PC-9 (cell line): Measurements from ENCODE around the gene SUPT5H. TPM values are rescaled to one million over a fixed set of nuclear protein-coding genes. Genes with fewer than 3 reads are reported as not detected.

Source experiments
- BruUV-seq: library from RNA; stranded (reverse); fragments of 400-500 nt; replicated peaks from 2 replicates; lab custom pipeline; 2021; lab: Mats Ljungman, UMichigan
- CTCF ChIA-PET: fragments of 300-600 bp; sonication (Branson Sonifier 250); formaldehyde crosslinking; loops from one replicate; lab custom pipeline; 2022; ENCODE audit warnings: antibody characterized with exemption; lab: Charles Lee
- POLR2A ChIA-PET: fragments of 300-600 bp; sonication (Branson Sonifier 250); formaldehyde crosslinking; loops from one replicate; lab custom pipeline; 2022; ENCODE audit warnings: antibody characterized with exemption; ENCODE audit not compliant: unreplicated experiment; lab: Charles Lee
- DNase-seq, 2 experiments: peaks; one replicate each; pipeline versions ENCODE4 v3.0.0 to v3.0.0-alpha.2; 2015 to 2022; ENCODE audit warnings: mixed read lengths in 1 of 2
- H2AFZ ChIP-seq: fragments of 200-600 bp; sonication (generic); 2 replicates; pipeline ENCODE4 v1.8.1; 2017; ENCODE audit warnings: antibody characterized with exemption
- H3F3A ChIP-seq: fragments of 200-600 bp; sonication (generic); 2 replicates; pipeline ENCODE4 v1.8.1; 2017; ENCODE audit warnings: antibody characterized with exemption, mild to moderate bottlenecking, low read depth; ENCODE audit not compliant: insufficient read depth
- H3K27ac ChIP-seq: fragments of 200-600 bp; sonication (generic); 2 replicates; pipeline ENCODE4 v1.6.1; 2016; ENCODE audit warnings: mixed run types
- H3K27me3 ChIP-seq: fragments of 200-600 bp; sonication (generic); 2 replicates; pipeline ENCODE4 v1.6.1; 2016; ENCODE audit warnings: low read depth, mixed run types; ENCODE audit not compliant: insufficient read depth
- H3K36me3 ChIP-seq: fragments of 200-600 bp; sonication (generic); 2 replicates; pipeline ENCODE4 v1.6.1; 2016; ENCODE audit warnings: low read depth, mixed run types
- H3K4me1 ChIP-seq: fragments of 200-600 bp; sonication (generic); replicated peaks from 2 replicates; pipeline ENCODE4 v1.6.1; 2016; ENCODE audit warnings: mixed run types; ENCODE audit not compliant: insufficient read depth
- H3K4me2 ChIP-seq: fragments of 200-600 bp; sonication (generic); 2 replicates; pipeline ENCODE4 v1.6.1; 2017; ENCODE audit warnings: mixed run types
- H3K4me3 ChIP-seq: fragments of 200-600 bp; sonication (generic); 2 replicates; pipeline ENCODE4 v1.6.1; 2016; ENCODE audit warnings: mixed run types
- H3K79me2 ChIP-seq: fragments of 200-600 bp; sonication (generic); 2 replicates; pipeline ENCODE4 v1.6.1; 2017; ENCODE audit warnings: low read depth, mixed run types
- H3K9me2 ChIP-seq: fragments of 200-600 bp; sonication (generic); 2 replicates; pipeline ENCODE4 v1.8.1; 2017; ENCODE audit warnings: mild to moderate bottlenecking; ENCODE audit not compliant: insufficient read depth
- H3K9me3 ChIP-seq: fragments of 200-600 bp; sonication (generic); 2 replicates; pipeline ENCODE4 v1.8.1; 2016; ENCODE audit warnings: low read depth; ENCODE audit not compliant: insufficient read depth
- H4K20me1 ChIP-seq: fragments of 200-600 bp; sonication (generic); 2 replicates; pipeline ENCODE4 v1.8.1; 2017; ENCODE audit not compliant: insufficient read depth
- EZH2 ChIP-seq: fragments of 200-600 bp; sonication (generic); IDR thresholded peaks from 2 replicates; pipeline ENCODE4 v1.8.0; 2017; ENCODE audit warnings: antibody characterized with exemption, low read depth
- intact Hi-C: fragments of 100-400 bp; cut with micrococcal nuclease; formaldehyde crosslinking; loops from one replicate; pipeline ENCODE4 v1.10.0; 2022; ENCODE audit not compliant: unreplicated experiment
- total RNA-seq: library from RNA; stranded (reverse); gene quantifications from 2 replicates; pipeline ENCODE4 v1.2.3, GENCODE V29; 2021
- TF ChIP-seq, protein P1 (sequence below): fragments of 200-600 bp; sonication (generic); conservative IDR thresholded peaks from 2 replicates; pipeline ENCODE4 v1.6.1; 2017; ENCODE audit warnings: mixed run types, antibody characterized with exemption, mild to moderate bottlenecking, moderate library complexity

The SUPT5H gene
- total RNA-seq, 1 experiment from 2014 or later = 118 TPM

DNA sequence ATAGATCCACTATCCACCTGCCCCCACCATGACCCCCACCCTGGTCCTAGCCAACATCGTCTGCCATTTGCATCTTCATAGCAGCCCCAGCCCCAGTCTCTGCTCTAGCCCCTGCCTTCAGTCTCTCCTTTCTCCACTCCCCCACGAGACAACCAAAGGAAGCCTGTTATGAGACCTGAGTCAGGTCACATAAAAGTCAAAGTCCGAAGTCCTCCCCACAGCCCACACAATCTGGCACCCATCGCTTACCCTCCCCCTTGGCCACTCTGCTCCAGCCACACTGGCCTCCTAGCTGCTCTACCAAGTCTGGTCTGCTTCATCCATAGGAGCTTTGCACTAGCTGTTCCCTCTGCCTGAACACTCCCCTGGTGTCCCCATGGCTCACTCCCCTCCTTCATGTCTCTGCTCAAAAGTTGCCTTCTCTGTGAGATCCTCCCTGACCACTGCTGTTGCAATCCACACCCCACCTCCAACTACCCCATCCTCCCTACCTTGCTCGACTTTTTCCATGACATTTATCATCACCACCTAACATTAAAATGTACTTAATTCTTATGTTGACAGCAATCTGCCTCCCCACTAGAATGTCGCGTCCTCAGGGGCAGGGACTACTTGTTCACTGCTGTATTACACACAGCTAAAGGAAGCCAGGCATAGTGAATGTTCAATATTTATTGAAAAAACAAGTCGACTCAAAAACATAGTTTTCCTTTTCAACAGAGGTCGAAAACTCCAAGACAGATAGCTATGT is 34.1 kb upstream of the SUPT5H start:
- peak in 1 of 2 experiments; percentile 31 for DNase-seq
- intact Hi-C loops = loop anchor here (2.0 to 5.0 kb wide), 4 partner anchors 198 to 449 kb away; partner anchors contain the start of gene FBXO27

DNA sequence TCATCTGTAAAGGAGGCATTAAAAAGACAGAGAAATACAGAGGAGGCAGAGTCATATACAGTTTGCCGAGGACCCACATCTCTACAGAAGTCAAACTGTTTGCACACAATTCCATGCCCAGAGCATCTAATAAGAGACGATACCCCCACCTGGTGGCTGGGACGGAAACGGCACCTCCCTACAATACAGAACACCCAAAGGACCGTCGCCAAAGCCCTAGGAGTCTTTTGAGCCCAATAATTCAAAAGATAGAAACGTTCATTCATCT is 33.6 kb upstream of the SUPT5H start:
- no peaks in the 10 kb centered on the region for H3K27me3 ChIP-seq
- ChIA-PET POLR2A (interaction anchor here (0.7 to 1.3 kb wide), 4 partner anchors 10 to 481 kb away, joined by 3 to 9 read pairs (median 5); partner anchors contain the start of genes MED29, MRPS12, PAF1 and SARS2), CTCF (interaction anchor here (0.6 to 1.4 kb wide), 3 partner anchors 10 to 443 kb away, joined by 3 to 8 read pairs (median 4); no protein-coding TSS in a partner anchor)
- H3F3A ChIP-seq = peaks cover 47% of the 10 kb centered on the region; the same call in 1 of the 2 replicates
- 0 out of 2 replicates have a peak overlapping the region, but pooled peaks have one; percentile 93 for H3K27ac ChIP-seq
- H4K20me1 ChIP-seq = peaks cover 14% of the 10 kb centered on the region
- H3K9me2 ChIP-seq = no peaks in the 10 kb centered on the region
- no peak for TF ChIP-seq EZH2
- TF ChIP-seq, protein P1, sequence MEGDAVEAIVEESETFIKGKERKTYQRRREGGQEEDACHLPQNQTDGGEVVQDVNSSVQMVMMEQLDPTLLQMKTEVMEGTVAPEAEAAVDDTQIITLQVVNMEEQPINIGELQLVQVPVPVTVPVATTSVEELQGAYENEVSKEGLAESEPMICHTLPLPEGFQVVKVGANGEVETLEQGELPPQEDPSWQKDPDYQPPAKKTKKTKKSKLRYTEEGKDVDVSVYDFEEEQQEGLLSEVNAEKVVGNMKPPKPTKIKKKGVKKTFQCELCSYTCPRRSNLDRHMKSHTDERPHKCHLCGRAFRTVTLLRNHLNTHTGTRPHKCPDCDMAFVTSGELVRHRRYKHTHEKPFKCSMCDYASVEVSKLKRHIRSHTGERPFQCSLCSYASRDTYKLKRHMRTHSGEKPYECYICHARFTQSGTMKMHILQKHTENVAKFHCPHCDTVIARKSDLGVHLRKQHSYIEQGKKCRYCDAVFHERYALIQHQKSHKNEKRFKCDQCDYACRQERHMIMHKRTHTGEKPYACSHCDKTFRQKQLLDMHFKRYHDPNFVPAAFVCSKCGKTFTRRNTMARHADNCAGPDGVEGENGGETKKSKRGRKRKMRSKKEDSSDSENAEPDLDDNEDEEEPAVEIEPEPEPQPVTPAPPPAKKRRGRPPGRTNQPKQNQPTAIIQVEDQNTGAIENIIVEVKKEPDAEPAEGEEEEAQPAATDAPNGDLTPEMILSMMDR = peak; percentile 98
- H3K4me3 ChIP-seq = peak overlapping the region; percentile 45; the same call in 1 of the 2 replicates
- no peaks in the 10 kb centered on the region for H3K9me3 ChIP-seq
- peaks cover 30% of the 10 kb centered on the region for H3K4me1 ChIP-seq
- H3K36me3 ChIP-seq = peaks cover 11% of the 10 kb centered on the region; the same call in 1 of the 2 replicates
- BruUV-seq = no TSS peak
- DNase-seq = peak; percentile 78 to 89
- peak overlapping the region; percentile 99 for H3K4me2 ChIP-seq
- intact Hi-C loops = loop anchor here (1.0 to 5.0 kb wide), 12 partner anchors 8 to 449 kb away; partner anchors contain the start of genes EID2B, FBXO27, PAK4 and SAMD4B
- H2AFZ ChIP-seq = no peak overlapping the region
- peaks cover 26% of the 10 kb centered on the region for H3K79me2 ChIP-seq

More for the DNA sequence above, 34.1 kb upstream of the SUPT5H start:
- H3F3A ChIP-seq = peaks cover 48% of the 10 kb centered on the region; the same call in 1 of the 2 replicates
- BruUV-seq = no TSS peak
- peak overlapping the region; percentile 93; the same call in 1 of the 2 replicates for H3K27ac ChIP-seq
- H4K20me1 ChIP-seq = peaks cover 14% of the 10 kb centered on the region
- H2AFZ ChIP-seq = no peak overlapping the region
- no peaks in the 10 kb centered on the region for H3K27me3 ChIP-seq
- H3K79me2 ChIP-seq = peaks cover 27% of the 10 kb centered on the region
- H3K4me3 ChIP-seq = peak overlapping the region; percentile 45; the same call in 1 of the 2 replicates
- ChIA-PET CTCF (interaction anchor here (0.6 to 1.4 kb wide), 3 partner anchors 10 to 443 kb away, joined by 3 to 8 read pairs (median 4); no protein-coding TSS in a partner anchor), POLR2A (interaction anchor here (0.7 to 1.3 kb wide), 4 partner anchors 10 to 481 kb away, joined by 3 to 9 read pairs (median 5); partner anchors contain the start of genes MED29, MRPS12, PAF1 and SARS2)
- H3K9me3 ChIP-seq = no peaks in the 10 kb centered on the region
- H3K36me3 ChIP-seq = peaks cover 11% of the 10 kb centered on the region; the same call in 1 of the 2 replicates
- H3K9me2 ChIP-seq = no peaks in the 10 kb centered on the region
- peak overlapping the region; percentile 99 for H3K4me2 ChIP-seq
- H3K4me1 ChIP-seq = peaks cover 31% of the 10 kb centered on the region
- no peak for TF ChIP-seq EZH2
- TF ChIP-seq, protein P1 = no peak
